ENCODE results near the gene BEGAIN.

Gene BEGAIN

DNA sequence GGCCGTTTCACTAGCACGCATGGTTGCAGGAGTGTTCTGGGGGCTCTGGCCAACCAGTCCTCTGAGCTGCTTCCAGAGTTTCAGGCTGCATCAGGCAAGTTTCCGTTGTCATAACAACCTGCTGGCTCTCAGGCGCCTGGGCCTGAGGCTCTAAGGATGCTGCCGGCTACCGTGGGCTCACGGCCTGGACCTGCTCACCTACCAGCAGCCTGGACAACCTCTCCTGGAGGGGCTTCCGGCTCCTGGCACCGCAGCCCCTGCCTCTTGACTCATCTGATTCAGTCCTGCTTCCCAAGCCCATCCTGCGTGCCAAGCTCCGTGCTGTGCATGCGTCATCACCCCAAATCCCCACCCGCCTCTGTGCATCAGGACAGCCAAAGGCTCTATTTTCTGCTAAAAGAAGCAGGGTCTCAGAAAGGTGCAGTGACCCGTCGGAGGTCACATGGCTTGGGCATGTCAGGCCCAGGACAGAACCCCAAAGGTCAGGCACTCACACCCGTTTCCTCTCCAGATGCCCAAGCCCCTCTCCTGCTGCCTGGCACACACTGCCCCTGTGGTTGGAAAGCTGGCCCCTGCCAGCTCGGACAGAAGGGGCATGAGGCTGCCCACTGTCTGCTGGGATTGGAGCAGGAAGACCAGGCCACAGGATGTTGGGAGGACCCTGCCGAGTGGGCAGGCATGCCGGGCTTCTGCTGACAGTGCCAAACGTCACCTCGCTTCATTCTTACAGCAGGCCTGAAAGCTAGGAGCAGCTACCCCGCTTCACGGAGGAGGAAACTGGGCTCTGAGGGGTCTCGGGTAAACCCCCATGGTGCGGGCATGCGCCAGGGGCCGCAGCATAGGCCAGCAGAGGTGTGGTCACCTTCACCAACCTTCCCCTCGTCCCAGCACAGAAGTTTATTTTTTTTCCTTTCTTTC is 5.7 kb downstream of the BEGAIN start:
- peak; percentile 54 for DNase-seq

DNA sequence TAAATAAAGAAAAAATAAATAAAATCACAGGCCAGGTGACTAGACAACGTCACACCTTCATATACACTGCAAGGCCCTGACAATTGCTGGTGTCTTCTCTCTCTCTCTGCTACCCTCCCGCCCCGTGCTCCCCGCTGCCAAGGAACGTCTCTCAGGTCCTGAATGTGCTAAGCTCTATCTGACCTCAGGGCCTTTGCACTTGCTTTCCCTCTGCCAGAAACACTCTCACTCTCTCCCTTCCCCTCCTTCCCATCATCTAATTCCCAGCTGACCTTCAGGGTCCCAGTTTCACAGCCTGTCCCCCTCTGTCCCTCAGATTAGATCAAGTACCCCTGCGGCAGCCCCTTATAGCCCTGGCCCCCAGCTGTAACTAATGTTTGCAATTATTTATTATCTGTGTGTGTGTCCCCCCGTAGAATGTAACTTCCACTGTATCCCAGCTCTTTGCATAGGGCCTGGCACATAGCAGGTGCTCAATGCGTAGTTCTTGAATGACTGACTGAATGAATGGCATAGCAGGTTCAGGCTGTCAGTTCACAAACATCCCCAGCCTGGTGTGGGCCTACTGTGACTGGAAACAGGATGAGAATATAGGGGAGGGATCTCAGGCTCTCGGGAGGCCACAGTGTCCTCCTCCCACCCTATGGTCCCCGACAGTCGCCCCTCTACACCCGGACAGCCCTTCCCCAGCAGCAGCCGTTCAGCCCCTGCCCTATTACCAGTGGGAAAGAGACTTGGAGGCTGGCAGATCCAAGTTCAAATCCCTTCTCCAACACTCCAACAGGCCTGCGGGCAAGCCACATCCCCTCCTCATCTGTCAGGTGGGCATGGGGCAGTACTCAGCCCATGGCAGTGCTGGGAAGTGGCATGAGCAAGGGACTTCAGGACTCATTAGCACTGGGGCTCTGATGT is 6.6 kb downstream of the BEGAIN start:
- DNase-seq, result peak; percentile 47

- DNase-seq, result no peak
Measured at GRCh38 chr14:100578552-100578951, 8.7 kb downstream of the BEGAIN start.

GRCh38 chr14:100577986-100578431 is 9.2 kb downstream of the BEGAIN start:
- DNase-seq, result no peak

DNA sequence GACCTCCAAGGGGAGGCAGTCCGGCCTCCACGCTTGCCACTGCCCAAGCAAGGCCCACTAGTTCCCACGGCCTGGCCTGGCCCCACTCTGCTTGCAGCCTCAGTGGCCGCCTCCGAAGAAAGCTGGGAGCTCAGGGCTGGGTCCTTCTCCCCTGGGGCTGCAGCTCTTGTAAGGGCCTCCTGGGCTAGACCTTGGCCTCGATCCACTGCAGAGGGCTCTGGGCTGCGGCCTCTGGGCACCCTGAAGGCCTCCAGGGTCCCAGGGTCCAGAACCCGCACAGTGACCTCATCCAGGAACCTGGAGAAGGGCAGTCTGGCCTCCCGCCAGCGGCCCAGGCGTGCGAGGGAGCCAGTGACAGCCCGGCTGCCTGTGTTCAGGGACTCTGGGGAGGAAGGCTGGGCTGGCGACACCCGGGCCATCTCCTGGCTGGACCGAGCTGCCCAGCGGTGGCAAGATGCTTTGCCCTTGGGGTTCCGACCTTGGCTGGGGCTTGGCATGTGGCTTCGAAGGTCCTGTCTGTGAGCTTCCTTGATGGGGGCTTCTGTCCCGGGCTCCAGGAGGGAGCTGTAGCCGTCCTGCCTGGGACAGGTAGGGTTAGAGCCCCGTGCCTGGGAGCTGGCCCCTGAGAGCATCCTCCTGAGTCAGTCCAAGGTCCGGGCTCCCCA is 9.8 kb downstream of the BEGAIN start:
- peak; percentile 59 for DNase-seq

DNA sequence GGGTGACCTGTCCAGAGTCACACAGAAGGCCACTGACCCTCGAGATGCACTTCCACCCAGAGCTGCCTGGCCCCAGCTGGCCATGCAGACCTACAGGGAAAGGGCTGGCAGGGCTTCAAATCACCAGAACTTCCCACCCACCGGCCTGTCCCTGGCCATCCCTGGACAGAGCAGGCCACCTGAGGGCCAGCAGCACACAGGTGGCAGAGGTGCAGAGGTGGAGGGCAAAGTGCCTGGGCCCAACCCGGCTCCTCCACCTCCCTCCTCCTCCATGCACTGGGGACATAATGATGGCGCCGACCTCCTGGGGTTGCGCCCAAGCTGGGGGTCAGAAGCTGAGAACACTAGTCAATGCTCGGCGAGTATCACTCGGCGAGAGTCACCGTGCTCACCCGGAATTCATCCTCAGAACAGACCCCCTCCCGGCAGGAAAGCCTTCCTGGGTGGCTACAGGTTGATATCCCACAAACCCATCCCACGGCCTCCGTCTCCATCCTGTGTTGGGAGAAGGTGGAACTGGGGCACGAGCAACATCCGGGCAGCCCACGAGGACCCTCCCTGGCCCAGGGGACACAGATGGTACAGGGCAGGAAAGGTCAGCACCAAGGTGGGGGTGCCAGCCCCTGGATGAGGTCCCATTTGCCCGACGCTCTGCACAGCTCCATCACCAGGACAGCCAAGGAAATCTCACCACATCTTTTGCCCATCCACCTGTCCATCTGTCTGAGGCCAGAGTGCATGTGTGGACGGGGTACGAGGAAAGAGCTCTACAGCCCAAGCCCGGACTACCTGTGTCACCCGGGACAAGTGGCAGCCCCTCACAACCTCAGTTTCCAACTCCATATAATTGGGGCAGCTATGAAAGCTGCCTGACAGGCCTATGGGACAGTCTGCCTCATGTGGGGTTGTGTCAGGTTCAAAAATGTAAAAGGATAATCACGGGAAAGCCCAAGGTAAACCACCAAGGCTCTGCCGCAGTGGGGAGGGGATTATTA is 10.8 kb downstream of the BEGAIN start:
- DNase-seq, result peak; percentile 47

DNA sequence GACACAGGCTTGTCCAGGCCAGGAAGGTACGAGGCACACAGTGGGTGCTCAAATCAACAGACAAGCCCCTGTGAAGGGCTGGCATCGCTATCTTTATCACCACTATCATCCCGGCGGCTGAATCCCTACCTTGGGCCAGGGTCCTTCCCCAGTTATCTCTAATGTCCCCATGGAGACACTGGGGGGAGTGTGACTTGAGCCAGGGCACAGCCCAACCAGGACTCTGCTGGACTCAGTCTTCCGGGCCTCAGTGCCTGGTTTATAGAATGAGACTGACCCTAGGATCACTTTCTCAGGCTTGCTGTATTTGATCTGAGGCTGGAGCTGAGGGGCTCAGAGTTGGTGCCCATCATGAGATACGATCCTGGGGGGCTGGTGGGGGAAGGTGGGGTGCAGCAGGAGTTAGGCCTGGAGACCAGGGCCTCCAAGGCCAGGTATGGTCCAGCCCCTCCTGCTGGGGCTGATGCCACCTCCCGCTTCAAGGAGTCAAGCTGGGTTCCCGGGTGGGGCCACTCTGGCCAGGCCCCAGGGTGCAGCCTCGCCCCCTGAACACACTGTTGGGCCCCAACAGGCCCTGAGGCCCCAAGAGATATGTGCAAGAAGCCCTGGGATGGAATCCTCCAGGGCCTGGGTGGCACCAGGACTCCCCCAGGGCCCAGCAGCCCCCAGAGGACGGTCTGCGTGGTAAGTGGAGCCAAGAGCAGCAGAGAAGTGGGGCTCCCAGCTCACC is 11.8 kb downstream of the BEGAIN start:
- no peak for DNase-seq

- no peak for DNase-seq
Measured at GRCh38 chr14:100574642-100575031, 12.6 kb downstream of the BEGAIN start.

GRCh38 chr14:100573757-100574641 is 13.2 kb downstream of the BEGAIN start:
- no peak for DNase-seq

DNA sequence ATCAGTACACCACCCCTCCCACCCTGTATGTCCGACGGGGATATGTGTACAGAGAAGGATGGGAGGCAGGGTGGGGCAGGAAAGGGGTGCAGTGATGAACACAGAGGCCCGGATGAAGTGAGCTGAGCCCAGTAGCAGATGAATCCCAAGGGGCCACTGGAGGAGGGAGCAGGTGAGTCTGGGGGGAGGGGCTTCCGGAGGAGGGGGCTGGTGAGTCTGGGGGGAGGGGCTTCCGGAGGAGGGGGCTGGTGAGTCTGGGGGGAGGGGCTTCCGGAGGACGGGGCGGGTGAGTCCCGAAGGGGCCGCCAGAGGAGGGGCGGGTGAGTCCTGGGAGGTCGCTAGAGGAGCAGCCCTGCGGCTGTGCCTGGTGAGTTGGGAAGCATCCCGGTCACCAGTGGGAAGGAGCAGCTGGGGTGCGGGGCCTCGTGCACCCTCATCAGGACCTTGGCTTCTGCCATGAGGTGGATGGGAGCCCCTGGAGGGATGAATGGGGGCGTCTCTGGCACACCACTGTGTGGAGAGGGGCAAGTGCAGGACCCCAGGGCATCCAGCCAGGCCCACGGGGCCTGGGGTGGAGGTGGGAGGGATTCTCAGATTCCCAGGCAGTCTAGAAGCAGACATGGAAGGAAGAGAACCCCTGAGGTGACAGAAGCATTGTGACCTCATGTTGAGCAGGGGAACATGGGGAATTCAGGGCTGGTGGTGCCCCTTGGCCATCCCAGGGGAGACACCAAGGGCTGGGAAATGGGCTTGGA is 14.0 kb downstream of the BEGAIN start:
- DNase-seq, result no peak

DNA sequence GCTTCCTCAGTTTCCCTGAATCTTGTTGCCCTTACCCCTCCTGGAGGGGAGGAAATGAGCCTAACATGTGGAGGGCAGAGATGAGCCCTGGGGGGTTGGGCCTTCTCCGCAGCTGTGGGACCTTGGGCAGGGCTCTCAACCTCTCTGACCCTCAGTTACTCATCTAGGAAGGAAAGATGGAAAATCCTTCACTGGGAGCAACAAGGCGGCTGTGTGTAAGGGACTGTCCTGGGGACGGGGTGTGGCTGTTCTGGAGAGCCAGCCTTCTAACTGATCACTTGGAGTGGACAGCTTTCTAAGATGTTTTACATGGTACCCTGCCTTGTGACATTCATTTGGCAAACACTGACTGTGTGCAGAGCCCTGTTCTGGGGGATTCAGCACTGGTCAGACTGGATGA is 14.7 kb downstream of the BEGAIN start:
- no peak for DNase-seq

DNA sequence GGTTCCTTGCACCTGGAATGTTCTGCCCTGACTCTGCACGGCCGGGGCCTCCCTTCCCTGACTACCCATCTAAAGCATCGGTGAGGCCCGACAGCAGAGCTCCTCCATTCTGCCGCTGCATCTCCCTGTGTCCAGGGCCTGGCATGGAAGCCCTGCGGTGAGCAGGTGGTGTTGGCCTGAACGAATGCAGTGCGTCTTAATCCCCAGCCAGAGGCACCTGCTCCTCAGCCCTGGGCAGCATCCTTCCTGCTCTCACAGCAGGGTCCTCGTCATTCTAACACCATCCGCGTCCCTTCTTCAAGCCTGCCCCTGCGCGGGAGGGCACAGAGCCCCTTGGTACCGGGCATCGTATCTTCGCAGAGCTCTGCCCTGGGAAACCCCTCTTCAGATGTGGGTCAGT is 15.4 kb downstream of the BEGAIN start:
- no peak for DNase-seq

DNA sequence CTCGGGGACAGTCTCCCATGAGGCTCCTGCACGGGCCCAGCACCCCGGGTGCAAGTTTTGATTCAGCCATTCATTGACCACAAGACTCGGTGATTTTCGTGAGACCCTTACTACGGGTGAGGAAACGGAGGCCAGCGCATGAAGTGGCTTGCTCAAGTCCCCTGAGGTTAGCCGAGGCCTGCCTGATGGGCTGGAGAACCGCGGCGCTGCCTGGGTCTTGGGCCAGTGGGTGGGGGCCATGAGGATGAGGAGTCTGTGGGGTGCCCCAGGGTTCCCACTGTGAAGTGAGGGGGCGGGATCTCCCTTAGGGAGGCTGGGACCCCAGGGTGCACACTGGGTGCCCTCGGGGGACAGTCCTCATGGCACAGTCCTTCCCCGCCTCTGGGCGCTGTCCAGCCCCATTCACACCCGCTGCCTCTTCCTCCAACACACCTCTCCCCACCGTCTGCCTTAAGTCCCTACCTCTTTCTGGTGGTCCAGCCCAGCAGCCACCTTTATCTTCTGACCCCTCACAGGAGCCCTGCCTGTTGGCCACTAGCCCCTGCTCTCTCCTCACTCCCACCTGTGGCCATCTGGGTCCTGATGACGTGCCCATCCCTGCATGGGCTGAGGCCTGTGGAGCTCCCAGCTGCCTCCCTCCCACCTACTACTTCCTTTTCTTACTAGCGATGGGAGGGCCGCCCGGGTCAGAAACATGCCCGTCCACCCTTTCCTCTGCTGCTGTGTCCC is 16.3 kb downstream of the BEGAIN start:
- DNase-seq, result no peak

- no peak for DNase-seq
Measured at GRCh38 chr14:100569734-100570286, 17.4 kb downstream of the BEGAIN start.

- DNase-seq, result no peak
Measured at GRCh38 chr14:100568998-100569733, 18.1 kb downstream of the BEGAIN start.

DNA sequence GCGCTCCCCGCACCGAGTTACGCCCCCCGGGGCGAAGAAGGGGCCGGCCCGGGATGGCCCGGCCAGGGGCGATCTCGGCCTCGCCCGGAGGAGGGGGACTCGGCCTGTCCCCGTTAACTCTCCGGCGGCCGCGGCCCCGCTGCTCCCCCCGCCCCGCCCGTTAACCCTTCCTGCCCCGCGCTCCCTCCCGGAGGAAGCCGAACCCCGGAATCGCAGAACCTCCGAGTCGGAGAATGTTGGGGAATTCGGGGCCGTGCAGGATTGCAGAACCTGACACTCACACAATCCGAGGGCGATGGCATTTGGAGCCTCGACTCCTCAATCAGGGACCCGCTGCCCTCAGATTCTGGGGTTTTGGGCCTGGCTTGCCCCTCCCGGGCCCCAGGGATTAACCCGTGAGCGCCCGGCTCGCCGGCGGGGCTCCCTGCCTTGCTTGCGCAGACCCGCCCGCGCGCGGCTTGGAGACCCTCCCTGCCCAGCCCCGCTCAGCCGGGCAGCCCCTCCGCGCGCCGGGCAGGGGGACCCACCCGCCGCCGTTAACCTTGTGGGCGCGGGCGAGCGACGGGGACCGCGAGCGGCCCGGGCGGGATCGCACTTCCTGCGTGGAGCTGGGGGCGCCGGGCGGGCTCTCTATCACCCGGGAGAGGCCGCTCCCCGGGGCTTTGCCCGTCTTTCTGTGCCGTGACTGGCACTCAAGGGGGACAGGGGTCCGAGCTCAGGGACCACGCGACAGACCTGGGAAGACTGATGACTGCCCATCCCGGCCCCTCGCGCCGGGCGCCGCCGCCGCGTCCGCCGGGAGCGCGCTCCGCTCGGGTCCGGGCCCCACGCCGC is 18.8 kb downstream of the BEGAIN start:
- DNase-seq, result no peak

GRCh38 chr14:100567877-100568163 is 19.4 kb downstream of the BEGAIN start:
- DNase-seq, result no peak
